Urinary bladder (tissue), 4 donors: Measurements from ENCODE around the gene SLU7. TPM values are rescaled to one million over a fixed set of nuclear protein-coding genes. Genes with fewer than 3 reads are reported as not detected.

Source experiments
- DNase-seq: peaks from one replicate; pipeline ENCODE4 v3.0.0-alpha.2; 2015; ENCODE audit errors: extremely low spot score
- H3K27ac ChIP-seq: one replicate; pipeline ENCODE4 v1.5.1; 2013; ENCODE audit warnings: low read depth, mild to moderate bottlenecking, moderate library complexity
- H3K36me3 ChIP-seq: one replicate; pipeline ENCODE4 v1.6.1; 2013; ENCODE audit warnings: mild to moderate bottlenecking, moderate library complexity; ENCODE audit not compliant: insufficient read depth
- H3K4me1 ChIP-seq: one replicate; pipeline ENCODE4 v1.6.1; 2013; ENCODE audit warnings: mild to moderate bottlenecking, moderate library complexity; ENCODE audit not compliant: insufficient read depth
- H3K4me3 ChIP-seq: one replicate; pipeline ENCODE4 v1.5.1; 2013; ENCODE audit warnings: low read depth, low read length
- WGBS: extraction: QIAGEN DNeasy Blood & Tissue Kit; methylation state at CpG from one replicate; pipeline ENCODE4 v1.1.7; 2013; 5-methylcytosine and 5-hydroxymethylcytosine counted together
- polyA plus RNA-seq: library from polyadenylated mRNA; stranded (reverse); fragments of 200-250 nt; gene quantifications from one replicate; pipeline ENCODE4 v1.2.3, GENCODE V29; 2013
- total RNA-seq: library from RNA; depleted of rRNA; stranded (reverse); fragments of >200 nt; gene quantifications from one replicate; pipeline ENCODE4 v1.2.3, GENCODE V29; 2014
- donor health status: healthy with polysubstance abuse.
- donor health status: healthy.

The SLU7 gene
- total and polyA plus RNA-seq, 2 donors: 35.7 to 39.7 TPM

GRCh38 chr5:160458806-160459800, 40.2 kb upstream of the SLU7 start:
- Histone ChIP-seq H3K4me1 (no peaks in the 10 kb centered on the region), H3K36me3 (no peaks in the 10 kb centered on the region), H3K4me3 (no peak overlapping the region), H3K27ac (no peak overlapping the region)
- WGBS: 87% methylated on average over 8 of the region's 8 CpGs
- no peak for DNase-seq

DNA sequence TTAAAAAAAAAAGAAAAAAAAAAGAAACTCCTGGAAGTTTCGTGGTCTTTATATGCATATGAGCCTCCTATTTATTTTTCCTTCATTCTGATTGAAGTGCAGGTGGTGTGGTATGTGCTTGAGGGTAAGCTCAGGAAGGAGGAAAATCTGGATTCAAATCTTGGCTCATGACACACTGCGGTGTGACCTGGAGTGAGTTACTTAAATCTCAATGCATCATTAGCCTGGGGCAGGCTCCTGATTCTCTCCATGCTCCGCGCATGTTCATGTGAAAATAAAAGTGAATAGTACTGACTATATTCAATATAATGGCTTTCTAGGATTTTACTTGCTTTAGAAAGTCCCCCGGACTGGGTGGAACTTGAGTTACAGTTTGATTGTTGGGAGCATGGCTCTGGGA, 38.4 kb upstream of the SLU7 start:
- no peaks in the 10 kb centered on the region for H3K36me3 ChIP-seq
- WGBS: 85% methylated on average over 5 of the region's 5 CpGs
- H3K27ac ChIP-seq: no peak overlapping the region
- no peaks in the 10 kb centered on the region for H3K4me1 ChIP-seq
- no peak for DNase-seq
- no peak overlapping the region for H3K4me3 ChIP-seq

- no peaks in the 10 kb centered on the region for H3K4me1 ChIP-seq
- no peak overlapping the region for H3K4me3 ChIP-seq
- H3K27ac ChIP-seq: no peak overlapping the region
- no peak for DNase-seq
- H3K36me3 ChIP-seq: no peaks in the 10 kb centered on the region
- 60% methylated on average over 9 of the region's 9 CpGs for WGBS
Measured at GRCh38 chr5:160456480-160457177, 37.7 kb upstream of the SLU7 start.

DNA sequence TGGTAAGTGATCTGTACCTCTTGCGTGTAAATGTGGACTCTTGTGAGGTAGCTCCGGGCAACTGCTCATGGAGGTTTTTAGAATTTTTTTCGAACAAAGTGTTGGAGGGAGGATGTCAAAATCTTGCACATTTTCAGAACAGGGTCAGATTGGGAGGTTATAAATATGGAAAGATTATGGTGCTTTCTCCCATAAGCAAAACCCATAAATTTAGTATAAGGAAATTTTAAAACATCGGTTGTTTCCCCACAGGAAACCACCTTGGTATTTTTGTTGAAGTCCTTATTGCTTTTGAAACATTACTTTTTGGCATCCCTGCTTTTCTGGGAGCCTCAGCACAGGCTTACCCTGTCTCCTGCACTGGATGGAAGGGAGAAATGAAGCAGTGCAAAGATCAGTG, 36.7 kb upstream of the SLU7 start:
- no peak for DNase-seq
- WGBS: 83% methylated on average over 4 of the region's 4 CpGs
- no peak overlapping the region for H3K4me3 ChIP-seq
- no peaks in the 10 kb centered on the region for H3K36me3 ChIP-seq
- H3K27ac ChIP-seq: no peak overlapping the region
- H3K4me1 ChIP-seq: no peaks in the 10 kb centered on the region

- WGBS: 45% methylated on average over 1 of the region's 1 CpG
- Histone ChIP-seq H3K27ac (no peak overlapping the region), H3K4me3 (no peak overlapping the region), H3K4me1 (no peaks in the 10 kb centered on the region), H3K36me3 (no peaks in the 10 kb centered on the region)
- no peak for DNase-seq
Measured at GRCh38 chr5:160453751-160454150, 34.9 kb upstream of the SLU7 start.

- Histone ChIP-seq H3K36me3 (no peaks in the 10 kb centered on the region), H3K4me1 (no peaks in the 10 kb centered on the region), H3K4me3 (no peak overlapping the region), H3K27ac (no peak overlapping the region)
- 60% methylated on average over 6 of the region's 6 CpGs for WGBS
- no peak for DNase-seq
Measured at GRCh38 chr5:160452795-160453194, 33.9 kb upstream of the SLU7 start.

DNA sequence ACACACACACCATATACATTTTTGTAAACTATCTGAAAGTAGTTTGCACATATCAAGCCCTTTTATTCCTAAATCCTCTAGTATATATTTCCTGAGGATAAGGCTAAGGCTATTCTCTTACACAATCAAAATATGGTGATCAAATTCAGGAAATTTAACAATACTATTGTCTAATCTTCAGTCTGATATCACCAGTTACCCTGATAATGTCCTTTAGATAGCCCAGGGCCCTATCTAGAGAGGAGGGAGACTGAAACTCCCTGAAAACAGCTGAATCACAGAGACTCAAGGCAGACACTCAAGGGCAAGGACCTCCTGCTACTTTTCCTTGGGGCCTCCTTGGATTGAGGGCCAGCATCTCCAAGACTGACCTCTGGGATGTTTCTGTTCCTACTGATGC, 33.2 kb upstream of the SLU7 start:
- no peak for DNase-seq
- no peaks in the 10 kb centered on the region for H3K4me1 ChIP-seq

GRCh38 chr5:160451281-160451680, 32.4 kb upstream of the SLU7 start:
- no peaks in the 10 kb centered on the region for H3K36me3 ChIP-seq
- no peaks in the 10 kb centered on the region for H3K4me1 ChIP-seq
- no peak overlapping the region for H3K27ac ChIP-seq
- WGBS: 94% methylated on average over 2 of the region's 2 CpGs
- no peak overlapping the region for H3K4me3 ChIP-seq
- no peak for DNase-seq

More for the DNA sequence above, 33.2 kb upstream of the SLU7 start:
- Histone ChIP-seq H3K27ac (no peak overlapping the region), H3K4me3 (no peak overlapping the region), H3K36me3 (no peaks in the 10 kb centered on the region)

DNA sequence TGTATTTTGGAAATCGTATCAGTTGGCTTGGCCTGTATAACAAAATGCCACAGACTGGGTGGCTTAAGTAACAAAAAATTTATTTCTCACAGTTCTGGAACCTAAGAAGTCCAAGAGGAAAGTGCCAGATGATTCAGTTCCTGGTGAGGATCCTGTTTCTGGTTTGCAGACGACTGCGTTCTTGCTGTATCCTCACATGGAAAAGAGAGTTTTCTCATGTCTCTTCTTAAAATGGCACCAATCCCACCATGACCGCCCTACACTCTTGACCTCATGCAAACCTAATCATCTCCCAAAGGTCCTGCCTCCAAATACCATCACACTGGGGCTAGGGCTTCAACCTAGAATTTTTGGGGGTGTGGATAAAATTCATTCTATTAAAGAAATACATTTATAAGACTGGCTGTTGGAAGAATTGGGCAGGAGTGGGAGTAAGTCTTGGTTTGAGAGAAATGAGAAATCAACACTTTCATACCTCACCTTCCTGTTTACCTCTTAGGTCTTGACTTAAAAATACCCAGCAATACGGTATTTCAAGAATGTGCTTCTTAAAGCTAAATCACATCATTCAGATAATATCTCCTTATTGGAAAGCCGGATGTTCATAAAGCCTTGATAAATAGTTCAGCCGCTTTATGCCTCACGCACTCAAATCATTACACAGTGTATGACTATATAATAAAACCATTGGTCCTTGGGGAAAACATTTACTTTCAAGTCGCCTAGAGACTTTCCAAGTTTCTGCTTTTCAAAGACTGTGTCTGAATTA, 31.5 kb upstream of the SLU7 start:
- Histone ChIP-seq H3K4me1 (no peaks in the 10 kb centered on the region), H3K36me3 (no peaks in the 10 kb centered on the region), H3K4me3 (no peak overlapping the region), H3K27ac (no peak overlapping the region)
- 77% methylated on average over 9 of the region's 9 CpGs for WGBS
- no peak for DNase-seq

DNA sequence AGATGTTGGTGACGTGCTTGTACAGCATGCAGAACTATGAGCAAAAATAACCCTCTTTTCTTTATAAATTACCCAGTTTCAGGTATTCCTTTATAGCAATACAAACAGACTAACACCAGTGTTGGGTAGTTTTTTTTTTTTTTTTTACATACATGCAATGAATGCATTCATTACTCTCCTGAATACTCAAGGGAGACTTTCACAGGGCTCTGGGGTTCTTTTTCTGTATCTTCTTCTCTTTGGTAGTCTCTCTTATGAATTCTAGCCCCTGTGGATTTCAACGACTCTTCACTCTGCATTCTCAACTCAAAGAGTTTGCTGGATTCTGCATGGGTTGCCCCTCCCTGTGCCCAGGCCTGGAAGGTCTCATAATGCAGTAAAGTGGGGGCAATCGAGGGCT, 30.6 kb upstream of the SLU7 start:
- Histone ChIP-seq H3K36me3 (no peaks in the 10 kb centered on the region), H3K4me1 (no peaks in the 10 kb centered on the region), H3K4me3 (no peak overlapping the region), H3K27ac (no peak overlapping the region)
- no peak for DNase-seq
- 88% methylated on average over 3 of the region's 3 CpGs for WGBS

DNA sequence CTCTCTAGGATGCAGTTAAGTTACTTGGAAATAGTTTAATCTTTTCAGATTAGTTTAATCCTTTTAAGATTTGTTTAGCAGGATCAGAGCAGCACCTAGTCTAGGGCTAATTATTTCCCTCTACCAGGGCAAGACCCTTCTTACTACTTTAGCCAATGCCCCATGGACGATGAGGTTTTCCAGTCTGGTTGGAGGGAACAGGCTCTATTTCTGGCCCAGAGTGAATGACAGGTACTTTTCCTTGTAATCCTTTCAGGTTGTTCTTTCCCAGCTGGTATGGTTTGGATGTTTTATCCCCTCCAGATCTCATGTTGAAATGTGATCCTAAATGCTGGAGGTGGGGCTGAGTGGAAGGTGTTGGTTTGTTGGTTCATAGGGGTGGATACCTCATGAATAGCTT, 30.0 kb upstream of the SLU7 start:
- no peaks in the 10 kb centered on the region for H3K4me1 ChIP-seq
- WGBS: 84% methylated on average over 1 of the region's 1 CpG
- no peaks in the 10 kb centered on the region for H3K36me3 ChIP-seq
- no peak overlapping the region for H3K27ac ChIP-seq
- no peak for DNase-seq
- no peak overlapping the region for H3K4me3 ChIP-seq

DNA sequence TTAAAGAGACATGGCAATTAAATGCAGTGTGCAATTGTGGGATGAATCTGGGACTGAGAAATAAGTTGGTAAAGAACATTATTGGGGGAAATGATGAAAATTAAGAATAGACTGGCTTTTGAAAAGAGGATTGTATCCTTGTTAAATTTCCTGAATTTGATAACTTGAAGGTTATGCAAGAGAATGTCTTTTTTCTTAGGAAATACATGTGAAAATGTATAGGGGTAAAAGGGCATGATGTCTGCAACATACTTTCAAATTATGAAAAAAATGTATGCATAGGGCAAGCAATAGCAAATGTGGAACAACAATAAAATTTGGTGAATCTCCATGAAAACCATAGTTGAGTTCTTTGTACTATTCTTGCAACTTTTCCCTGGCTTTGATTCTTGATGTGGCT, 26.9 kb upstream of the SLU7 start:
- Histone ChIP-seq H3K4me3 (no peak overlapping the region), H3K36me3 (no peaks in the 10 kb centered on the region), H3K4me1 (no peaks in the 10 kb centered on the region), H3K27ac (no peak overlapping the region)
- no peak for DNase-seq

- 71% methylated on average over 1 of the region's 1 CpG for WGBS
Measured at GRCh38 chr5:160445132-160445531, 26.3 kb upstream of the SLU7 start.

More at GRCh38 chr5:160445132-160445531, 26.3 kb upstream of the SLU7 start:
- H3K36me3 ChIP-seq: no peaks in the 10 kb centered on the region
- H3K4me1 ChIP-seq: no peaks in the 10 kb centered on the region
- H3K27ac ChIP-seq: no peak overlapping the region
- no peak for DNase-seq
- H3K4me3 ChIP-seq: no peak overlapping the region
